CD4-positive, alpha-beta T cell treated with Interleukin-6 for 4 hours (primary cell): ENCODE measurements around the gene STEAP2.
"Not testable (repeated sequence)": the region's sequence is repeated elsewhere in the genome, so short reads cannot be mapped to it uniquely, and the experiment has no call there.

Experiments
- DNase-seq: peaks from one replicate; pipeline ENCODE4 v3.0.0-alpha.2; 2020; ENCODE audit warnings: mixed read lengths

STEAP2 gene

DNA sequence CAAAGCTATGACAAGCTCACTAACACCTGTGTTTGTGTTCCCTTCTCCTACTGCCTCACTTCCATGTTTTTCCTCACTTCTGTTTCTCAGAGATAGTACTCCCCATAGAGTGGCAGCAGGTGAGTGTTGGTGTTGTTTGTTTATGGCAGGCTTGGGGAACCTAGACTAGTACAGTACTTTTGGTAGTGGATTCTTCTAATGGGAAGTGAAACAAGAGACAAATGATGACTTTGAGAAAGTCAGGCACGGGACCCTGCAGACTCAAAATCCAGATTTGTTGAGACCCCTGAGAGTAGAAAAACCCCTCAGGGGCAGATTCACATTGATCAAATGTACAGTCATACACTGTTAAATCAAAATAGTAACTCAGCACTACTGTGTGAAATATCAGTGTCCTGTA is 27.0 kb downstream of the STEAP2 start:
- no peak for DNase-seq

DNA sequence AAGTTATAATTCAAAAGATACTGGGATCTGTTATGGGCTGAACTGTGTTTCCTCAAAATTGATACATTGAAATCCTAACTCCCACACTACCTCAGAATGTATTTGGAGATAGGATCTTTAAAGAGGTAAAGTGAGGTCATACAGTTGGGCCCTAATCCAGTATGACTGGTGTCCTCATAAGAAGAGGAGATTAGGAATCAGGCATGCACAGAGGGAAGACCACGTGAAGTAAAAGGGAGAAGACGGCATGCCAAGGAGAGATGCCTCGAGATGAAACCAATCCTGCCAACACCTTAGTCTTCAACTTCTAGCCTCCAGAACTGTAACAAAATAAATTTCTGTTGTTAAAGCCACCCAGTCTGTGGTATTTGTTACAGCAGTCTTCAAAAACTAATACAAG is 27.5 kb downstream of the STEAP2 start:
- no peak for DNase-seq

GRCh38 chr7:90239625-90240228 is 28.2 kb downstream of the STEAP2 start:
- no peak for DNase-seq

- DNase-seq: no peak
Observed at GRCh38 chr7:90242369-90243168, 31.0 kb downstream of the STEAP2 start.

DNA sequence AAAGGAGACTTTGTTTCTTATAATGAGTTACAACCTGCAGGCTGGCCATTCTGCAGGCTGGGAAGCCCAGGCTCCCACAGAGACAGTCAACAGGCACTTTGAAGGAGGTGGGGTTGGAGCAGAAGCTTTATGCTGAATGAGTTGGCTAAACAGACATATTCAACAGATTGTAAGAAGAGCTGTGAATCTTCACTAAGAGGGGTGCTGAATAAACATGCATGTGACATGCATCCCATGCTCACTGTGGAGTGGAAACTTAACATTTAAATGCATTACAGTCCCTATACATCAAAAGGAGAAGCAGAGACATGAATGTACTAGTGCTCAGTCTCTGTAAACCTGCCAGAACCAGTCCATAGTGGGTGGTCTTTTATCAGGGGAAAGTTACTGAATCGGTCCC is 32.0 kb downstream of the STEAP2 start:
- no peak for DNase-seq

GRCh38 chr7:90244565-90244908 is 33.0 kb downstream of the STEAP2 start:
- DNase-seq: no peak

DNA sequence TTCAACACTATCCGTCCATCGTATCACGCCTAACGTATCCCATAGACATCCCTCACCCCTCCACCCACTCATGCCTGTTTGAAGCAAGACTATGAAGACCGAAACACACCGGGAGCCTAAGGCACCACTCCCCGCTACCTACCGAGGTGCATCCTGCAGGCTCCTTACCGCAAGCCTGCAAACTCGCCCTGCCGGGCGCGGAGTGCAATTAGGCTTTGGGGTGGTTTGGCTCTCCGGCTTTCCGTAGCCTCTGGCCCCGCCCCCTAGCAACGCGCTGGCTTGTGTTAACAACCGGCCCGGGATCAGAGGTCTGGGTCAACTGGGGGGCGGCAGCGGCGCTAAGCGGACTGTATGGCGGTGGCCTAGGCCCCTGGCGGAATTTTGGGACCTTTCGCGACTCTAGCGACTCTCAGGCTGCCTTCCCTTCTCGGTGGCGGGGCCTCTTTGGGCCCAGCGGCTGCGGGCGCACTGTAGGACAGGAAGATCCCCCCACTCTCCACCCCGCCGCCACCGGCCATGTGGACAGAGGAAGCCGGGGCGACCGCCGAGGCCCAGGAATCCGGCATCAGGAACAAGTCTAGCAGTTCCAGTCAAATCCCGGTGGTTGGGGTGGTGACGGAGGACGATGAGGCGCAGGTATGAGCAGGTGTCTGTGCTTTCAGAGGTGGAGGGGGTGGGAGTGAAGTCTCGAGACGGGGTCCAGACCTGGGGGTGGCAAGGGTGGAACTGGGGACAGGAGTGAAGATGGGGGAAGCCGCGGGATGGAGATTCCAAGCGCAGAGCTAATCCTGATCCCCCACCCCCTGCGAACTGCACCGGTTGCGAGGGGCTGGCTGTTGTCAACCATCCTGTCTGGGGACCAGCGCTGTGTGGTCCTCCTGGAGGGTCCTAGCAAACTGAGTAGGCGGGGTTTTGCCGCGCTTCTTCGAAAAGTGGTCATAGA is 33.6 kb downstream of the STEAP2 start, which contains the start of gene CFAP69:
CFAP69 (plus strand) TSS at position 266 of the 943 bp plus-strand sequence; CDS start at position 517, 251 bp downstream.
- peak; percentile 87 for DNase-seq

- DNase-seq: no peak
Observed at GRCh38 chr7:90246171-90246570, 34.6 kb downstream of the STEAP2 start.

- no peak for DNase-seq
Observed at GRCh38 chr7:90248706-90249105, 37.2 kb downstream of the STEAP2 start.

DNA sequence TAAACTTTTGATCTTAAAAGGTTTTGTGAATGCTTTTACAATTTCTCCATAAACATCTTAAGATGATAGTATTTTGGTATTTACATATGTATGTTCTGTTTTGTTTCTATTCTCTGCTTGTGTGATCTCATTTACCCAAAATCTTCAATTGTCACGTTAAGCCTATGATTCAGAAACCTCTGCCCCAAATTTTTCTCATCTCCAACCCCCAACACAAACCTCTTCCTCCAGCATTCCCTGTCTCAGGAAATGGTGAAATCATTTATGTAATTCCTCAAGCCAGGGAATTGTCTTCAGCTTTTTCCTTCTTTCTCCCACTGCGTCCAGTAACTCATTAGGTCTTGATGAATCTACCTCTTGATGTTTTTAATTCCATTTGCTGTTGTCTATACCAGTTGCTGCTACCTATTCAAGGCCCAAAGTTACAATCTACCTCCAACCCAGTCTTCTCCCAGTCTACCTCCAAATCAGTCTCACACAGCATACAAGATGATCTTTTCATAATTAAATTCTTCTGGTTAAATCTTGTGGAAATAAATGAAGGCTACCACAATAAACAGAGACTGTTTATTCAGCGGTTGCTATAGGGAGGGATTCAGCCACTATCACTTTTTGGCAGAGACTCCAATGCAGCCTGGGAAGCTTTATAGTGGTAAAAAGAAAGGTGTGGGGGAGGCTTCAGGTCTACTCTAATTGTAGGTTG is 39.2 kb downstream of the STEAP2 start:
- DNase-seq: no peak

DNA sequence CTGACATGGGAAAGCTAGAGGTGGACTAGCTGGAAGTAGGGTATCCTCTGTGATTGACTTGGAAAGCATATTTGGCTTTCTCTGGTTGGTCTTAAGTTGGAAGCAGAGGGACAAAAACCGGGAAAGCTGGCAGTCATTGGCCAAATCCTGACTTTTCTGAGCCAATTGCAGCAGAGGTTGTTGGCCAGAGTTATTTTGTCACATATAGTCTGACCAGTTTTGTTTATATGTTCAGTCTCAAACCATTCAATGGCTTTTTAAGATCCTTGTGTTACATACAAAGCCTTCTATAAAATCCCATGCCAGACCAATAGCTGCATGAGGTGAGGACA is 39.7 kb downstream of the STEAP2 start:
- no peak for DNase-seq

DNA sequence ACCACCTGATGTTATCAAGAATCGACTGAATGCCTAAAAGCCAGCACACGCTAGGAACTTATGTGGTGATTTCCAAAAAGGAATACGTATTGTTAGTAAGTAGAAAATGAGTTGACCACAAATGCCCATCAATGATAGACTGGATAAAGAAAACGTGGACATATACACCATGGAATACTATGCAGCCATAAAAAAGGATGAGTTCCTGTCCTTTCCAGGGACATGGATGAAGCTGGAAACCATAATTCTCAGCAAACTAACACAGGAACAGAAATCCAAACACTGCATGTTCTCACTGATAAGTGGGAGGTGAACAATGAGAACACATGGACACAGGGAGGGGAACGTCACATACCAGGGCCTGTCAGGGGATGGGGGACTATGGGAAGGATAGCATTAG is 44.5 kb downstream of the STEAP2 start:
- DNase-seq: not testable (repeated sequence)

DNA sequence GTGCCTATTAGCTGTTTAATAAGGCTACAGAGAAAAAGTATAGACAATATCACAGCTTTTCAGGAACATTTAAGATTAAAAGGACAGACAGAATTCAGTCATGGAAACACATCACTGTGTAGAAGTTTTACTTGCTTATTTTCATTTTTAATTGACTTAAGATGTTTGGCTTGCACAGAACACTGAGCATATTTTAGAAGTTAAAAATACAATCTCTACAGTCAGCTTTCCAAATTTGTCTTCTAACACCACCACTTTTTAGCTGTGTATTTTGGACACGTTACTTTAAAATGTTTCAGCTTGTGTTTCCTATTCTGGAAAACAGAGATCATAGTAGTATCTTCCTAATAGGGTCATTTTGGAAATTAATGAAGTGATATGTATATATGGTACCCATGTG is 45.2 kb downstream of the STEAP2 start:
- no peak for DNase-seq

DNA sequence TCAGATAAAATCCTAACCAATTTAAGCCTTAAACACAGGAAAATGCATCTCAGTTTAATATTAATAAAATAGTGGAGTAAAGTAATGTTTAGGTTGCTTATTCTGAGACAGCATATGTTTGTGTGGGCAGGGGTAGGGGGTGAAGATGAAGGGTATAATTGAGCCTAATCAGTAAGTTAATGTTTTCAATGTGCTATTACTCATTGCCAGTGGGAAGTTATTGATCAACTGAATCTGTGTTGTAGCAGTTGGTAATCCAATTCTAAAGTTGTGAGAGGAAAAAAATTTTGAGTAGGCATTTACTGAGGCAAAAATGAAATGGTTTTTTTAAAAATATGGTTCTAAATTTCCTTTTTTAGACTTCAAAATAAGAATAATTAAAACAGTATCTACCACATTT is 49.9 kb downstream of the STEAP2 start:
- no peak for DNase-seq

- DNase-seq: no peak
Observed at GRCh38 chr7:90262438-90262837, 50.9 kb downstream of the STEAP2 start.

GRCh38 chr7:90266808-90267207 is 55.3 kb downstream of the STEAP2 start:
- DNase-seq: no peak

- no peak for DNase-seq
Observed at GRCh38 chr7:90267263-90267858, 55.8 kb downstream of the STEAP2 start.

- DNase-seq: no peak
Observed at GRCh38 chr7:90269163-90269562, 57.6 kb downstream of the STEAP2 start.

GRCh38 chr7:90270431-90271178 is 59.1 kb downstream of the STEAP2 start:
- no peak for DNase-seq

DNA sequence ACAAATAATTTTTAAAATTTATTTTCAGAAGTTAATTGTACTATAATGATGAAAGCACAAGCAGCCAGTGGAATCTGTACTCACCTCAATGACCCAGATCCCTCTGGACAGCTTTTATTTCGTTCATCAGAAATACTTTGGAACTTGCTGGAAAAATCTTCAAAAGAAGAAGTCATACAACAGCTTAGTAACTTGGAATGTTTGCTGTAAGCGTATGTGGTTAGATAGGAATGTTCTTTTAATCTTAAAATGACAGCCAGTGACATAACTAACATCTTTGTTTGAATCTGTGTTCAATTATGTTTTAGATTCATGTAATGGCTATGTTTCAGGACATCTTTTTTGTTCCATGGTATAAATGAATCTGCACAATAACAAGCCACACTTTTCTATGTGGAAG is 60.2 kb downstream of the STEAP2 start:
- no peak for DNase-seq

GRCh38 chr7:90272242-90272641 is 60.7 kb downstream of the STEAP2 start:
- DNase-seq: no peak

DNA sequence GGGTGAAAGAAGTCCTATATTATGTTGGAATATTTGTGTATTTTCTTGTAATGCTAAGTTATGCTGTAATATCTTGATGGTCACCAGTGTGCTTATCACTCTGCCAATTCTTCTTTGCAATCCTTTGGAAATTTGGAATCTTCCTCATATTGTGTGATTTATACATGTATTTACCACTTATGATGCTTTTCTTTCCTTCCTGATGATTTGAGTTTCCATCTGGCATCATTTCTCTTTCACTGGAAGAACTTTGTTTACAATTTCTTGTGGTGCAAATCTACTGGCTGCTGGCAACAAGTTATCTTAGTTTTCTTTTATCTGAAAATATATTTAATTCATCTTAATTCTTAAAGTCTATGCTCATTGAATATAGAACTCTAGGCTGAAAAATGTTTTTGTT is 62.6 kb downstream of the STEAP2 start:
- DNase-seq: no peak
